ENCODE measurements around the gene RNF213.

RNF213 gene

GRCh38 chr17:80372922-80373570, 112.4 kb downstream of the RNF213 start:
- DNase-seq (ENCODE audit: low spot score) = no peak

GRCh38 chr17:80374039-80374731, 113.5 kb downstream of the RNF213 start:
- no peak for DNase-seq (ENCODE audit: low spot score)

GRCh38 chr17:80374732-80375585, 114.3 kb downstream of the RNF213 start:
- DNase-seq (ENCODE audit: low spot score) = no peak

- DNase-seq (ENCODE audit: low spot score) = no peak
Observed at GRCh38 chr17:80376531-80376930, 115.9 kb downstream of the RNF213 start.

GRCh38 chr17:80377798-80378197, 117.1 kb downstream of the RNF213 start:
- DNase-seq (ENCODE audit: low spot score) = no peak

GRCh38 chr17:80379348-80379747, 118.7 kb downstream of the RNF213 start:
- no peak for DNase-seq (ENCODE audit: low spot score)

GRCh38 chr17:80380068-80380467, 119.4 kb downstream of the RNF213 start:
- DNase-seq (ENCODE audit: low spot score) = no peak

GRCh38 chr17:80380555-80381002, 119.9 kb downstream of the RNF213 start:
- no peak for DNase-seq (ENCODE audit: low spot score)

GRCh38 chr17:80381416-80381923, 120.8 kb downstream of the RNF213 start:
- no peak for DNase-seq (ENCODE audit: low spot score)

- DNase-seq (ENCODE audit: low spot score) = no peak
Observed at GRCh38 chr17:80382446-80382845, 121.8 kb downstream of the RNF213 start.

- DNase-seq (ENCODE audit: low spot score) = no peak
Observed at GRCh38 chr17:80382956-80383355, 122.3 kb downstream of the RNF213 start.

GRCh38 chr17:80384078-80384960, 123.7 kb downstream of the RNF213 start:
- DNase-seq (ENCODE audit: low spot score) = no peak

GRCh38 chr17:80385046-80385445, 124.4 kb downstream of the RNF213 start:
- no peak for DNase-seq (ENCODE audit: low spot score)

- no peak for DNase-seq (ENCODE audit: low spot score)
Observed at GRCh38 chr17:80386341-80386740, 125.7 kb downstream of the RNF213 start.

GRCh38 chr17:80387071-80387470, 126.4 kb downstream of the RNF213 start:
- DNase-seq (ENCODE audit: low spot score) = no peak

GRCh38 chr17:80388175-80388574, 127.5 kb downstream of the RNF213 start:
- DNase-seq (ENCODE audit: low spot score) = no peak

- DNase-seq (ENCODE audit: low spot score) = no peak
Observed at GRCh38 chr17:80388601-80389000, 127.9 kb downstream of the RNF213 start.

GRCh38 chr17:80389011-80389995, 128.7 kb downstream of the RNF213 start:
- DNase-seq (ENCODE audit: low spot score) = no peak

- no peak for DNase-seq (ENCODE audit: low spot score)
Observed at GRCh38 chr17:80393241-80393890, 132.7 kb downstream of the RNF213 start.

- DNase-seq (ENCODE audit: low spot score) = no peak
Observed at GRCh38 chr17:80393961-80394360, 133.3 kb downstream of the RNF213 start.

All from hepatic stellate cell (primary cell).